Ectodermal cell (in vitro differentiated cells): Measurements from ENCODE around the gene SATB1.

Experiments used
- H3K27ac ChIP-seq: 2 replicates; pipeline ENCODE4 v1.7.0; 2013; ENCODE audit warnings: mild to moderate bottlenecking, low read depth, low read length; ENCODE audit not compliant: insufficient read depth, poor library complexity, severe bottlenecking
- H3K27me3 ChIP-seq: 2 replicates; pipeline ENCODE4 v1.7.0; 2013; ENCODE audit warnings: mild to moderate bottlenecking, low read length; ENCODE audit not compliant: insufficient read depth, control insufficient read depth, poor library complexity, severe bottlenecking
- H3K36me3 ChIP-seq: one replicate; pipeline ENCODE4 v1.7.0; 2013; ENCODE audit warnings: low read length; ENCODE audit not compliant: control insufficient read depth, insufficient read depth
- H3K4me1 ChIP-seq: one replicate; pipeline ENCODE4 v1.7.0; 2013; ENCODE audit warnings: low read length; ENCODE audit not compliant: control insufficient read depth, insufficient read depth
- H3K4me3 ChIP-seq: 2 replicates; pipeline ENCODE4 v1.7.0; 2013; ENCODE audit warnings: low read depth, low read length, control low read depth; ENCODE audit not compliant: insufficient read depth
- H3K9me3 ChIP-seq: 2 replicates; pipeline ENCODE4 v1.7.0; 2013; ENCODE audit warnings: mild to moderate bottlenecking, low read length, moderate library complexity; ENCODE audit not compliant: control insufficient read depth
- WGBS, 2 experiments: methylation state at CpG; one replicate each; pipeline ENCODE4 v1.1.7; 2013; ENCODE audit warnings: missing lambda C conversion rate in 2 of 2; 5-methylcytosine and 5-hydroxymethylcytosine counted together

SATB1 gene

GRCh38 chr3:18402239-18402799 is 22.8 kb downstream of the SATB1 start:
- Histone ChIP-seq H3K27me3 (no peaks in the 10 kb centered on the region), H3K4me1 (no peaks in the 10 kb centered on the region)
- 64 to 100% methylated on average over 1 to 3 of the region's 3 CpGs for WGBS, 2 experiments

GRCh38 chr3:18401300-18401961 is 23.7 kb downstream of the SATB1 start:
- 94 to 95% methylated on average over 10 of the region's 10 CpGs for WGBS, 2 experiments
- H3K36me3 ChIP-seq: no peaks in the 10 kb centered on the region
- no peaks in the 10 kb centered on the region for H3K4me1 ChIP-seq
- H3K9me3 ChIP-seq: no peaks in the 10 kb centered on the region
- H3K4me3 ChIP-seq: no peak overlapping the region
- no peaks in the 10 kb centered on the region for H3K27me3 ChIP-seq
- no peak overlapping the region for H3K27ac ChIP-seq

More at GRCh38 chr3:18402239-18402799, 22.8 kb downstream of the SATB1 start:
- Histone ChIP-seq H3K4me3 (no peak overlapping the region), H3K36me3 (no peaks in the 10 kb centered on the region), H3K27ac (no peak overlapping the region), H3K9me3 (no peaks in the 10 kb centered on the region)

DNA sequence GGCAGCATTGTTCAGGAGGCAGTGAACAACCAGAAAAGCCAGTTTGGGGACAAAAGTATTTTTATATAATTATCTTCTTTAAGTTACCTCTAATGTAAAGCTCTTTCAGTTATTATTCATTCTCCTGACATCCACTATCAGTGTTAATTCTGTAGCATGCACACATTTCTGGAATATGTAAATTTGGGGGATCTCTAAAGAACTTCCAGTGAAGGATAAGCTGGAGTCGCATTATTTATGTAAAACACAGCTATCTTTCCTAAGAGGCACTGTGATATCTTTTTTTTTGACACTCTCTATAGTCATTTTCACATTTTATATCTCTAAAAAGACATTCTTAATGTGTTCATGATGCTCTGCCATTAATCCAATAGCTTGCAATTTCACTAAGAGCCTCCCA is 26.7 kb downstream of the SATB1 start:
- Histone ChIP-seq H3K27me3 (no peaks in the 10 kb centered on the region), H3K4me3 (no peak overlapping the region), H3K9me3 (no peaks in the 10 kb centered on the region), H3K27ac (no peak overlapping the region), H3K36me3 (no peaks in the 10 kb centered on the region), H3K4me1 (no peaks in the 10 kb centered on the region)
- 90 to 100% methylated on average over 1 of the region's 1 CpG for WGBS, 2 experiments

DNA sequence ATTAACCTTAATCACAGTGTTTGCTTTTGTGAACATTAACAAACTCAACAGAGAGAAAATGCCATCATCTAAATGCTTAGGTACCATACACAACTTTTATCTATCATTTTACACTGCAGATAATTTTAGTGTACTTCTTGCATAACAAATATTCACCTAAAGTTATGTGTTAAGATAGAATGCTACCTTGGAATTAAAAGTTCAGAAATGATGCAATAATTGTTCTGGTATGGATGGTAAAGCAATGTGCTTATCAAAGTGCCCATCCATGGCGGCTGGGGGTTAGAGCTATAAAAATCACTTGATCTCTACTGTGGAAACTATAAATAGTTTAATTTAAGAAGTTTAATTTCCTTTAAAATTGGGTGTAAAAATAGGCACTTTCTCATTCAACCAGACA is 28.7 kb downstream of the SATB1 start:
- Histone ChIP-seq H3K9me3 (no peaks in the 10 kb centered on the region), H3K27me3 (no peaks in the 10 kb centered on the region), H3K4me1 (no peaks in the 10 kb centered on the region), H3K36me3 (no peaks in the 10 kb centered on the region), H3K27ac (no peak overlapping the region), H3K4me3 (no peak overlapping the region)
- WGBS, 2 experiments: no CpG with 5 or more reads among the region's 1 CpG

- Histone ChIP-seq H3K4me3 (no peak overlapping the region), H3K4me1 (no peaks in the 10 kb centered on the region), H3K27me3 (no peaks in the 10 kb centered on the region), H3K9me3 (no peaks in the 10 kb centered on the region), H3K36me3 (no peaks in the 10 kb centered on the region), H3K27ac (no peak overlapping the region)
- WGBS, 2 experiments: 96% methylated on average over 12 of the region's 12 CpGs
These were observed 30.6 kb downstream of the SATB1 start for GRCh38 chr3:18394384-18394995.

DNA sequence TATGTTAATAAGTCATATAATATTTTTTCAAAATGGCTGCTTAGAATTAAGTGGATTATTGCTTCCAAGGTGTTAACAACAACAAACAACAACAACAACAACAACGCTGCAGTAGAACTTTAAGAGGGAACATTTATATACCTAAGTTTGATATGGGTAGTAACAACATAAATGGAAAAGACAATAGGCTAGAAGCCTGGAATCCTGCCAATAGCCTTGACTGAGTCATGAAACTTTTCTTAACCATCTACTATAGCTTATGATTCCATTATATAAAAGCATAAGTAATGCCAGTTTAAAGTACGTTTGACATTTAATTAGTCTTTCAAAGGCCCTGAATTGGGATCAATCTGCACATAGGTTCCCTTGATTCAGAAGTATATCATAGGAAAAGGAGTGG is 31.2 kb downstream of the SATB1 start:
- no peak overlapping the region for H3K4me3 ChIP-seq
- no peaks in the 10 kb centered on the region for H3K27me3 ChIP-seq
- no peaks in the 10 kb centered on the region for H3K9me3 ChIP-seq
- H3K27ac ChIP-seq: no peak overlapping the region
- no peaks in the 10 kb centered on the region for H3K36me3 ChIP-seq
- no peaks in the 10 kb centered on the region for H3K4me1 ChIP-seq
- WGBS, 2 experiments: 100% methylated on average over 1 of the region's 2 CpGs

GRCh38 chr3:18390024-18390660 is 35.0 kb downstream of the SATB1 start:
- Histone ChIP-seq H3K4me1 (peaks cover 4% of the 10 kb centered on the region), H3K9me3 (no peaks in the 10 kb centered on the region), H3K36me3 (no peaks in the 10 kb centered on the region), H3K27ac (no peak overlapping the region), H3K27me3 (no peaks in the 10 kb centered on the region), H3K4me3 (no peak overlapping the region)
- WGBS, 2 experiments: 95 to 100% methylated on average over 2 of the region's 3 CpGs

- no peak overlapping the region for H3K4me3 ChIP-seq
- H3K9me3 ChIP-seq: no peaks in the 10 kb centered on the region
- H3K36me3 ChIP-seq: no peaks in the 10 kb centered on the region
- H3K27me3 ChIP-seq: no peaks in the 10 kb centered on the region
- peaks cover 4% of the 10 kb centered on the region for H3K4me1 ChIP-seq
- no peak overlapping the region for H3K27ac ChIP-seq
- WGBS, 2 experiments: 38 to 100% methylated on average over 1 to 2 of the region's 2 CpGs
These were observed 35.9 kb downstream of the SATB1 start for GRCh38 chr3:18389108-18389733.

DNA sequence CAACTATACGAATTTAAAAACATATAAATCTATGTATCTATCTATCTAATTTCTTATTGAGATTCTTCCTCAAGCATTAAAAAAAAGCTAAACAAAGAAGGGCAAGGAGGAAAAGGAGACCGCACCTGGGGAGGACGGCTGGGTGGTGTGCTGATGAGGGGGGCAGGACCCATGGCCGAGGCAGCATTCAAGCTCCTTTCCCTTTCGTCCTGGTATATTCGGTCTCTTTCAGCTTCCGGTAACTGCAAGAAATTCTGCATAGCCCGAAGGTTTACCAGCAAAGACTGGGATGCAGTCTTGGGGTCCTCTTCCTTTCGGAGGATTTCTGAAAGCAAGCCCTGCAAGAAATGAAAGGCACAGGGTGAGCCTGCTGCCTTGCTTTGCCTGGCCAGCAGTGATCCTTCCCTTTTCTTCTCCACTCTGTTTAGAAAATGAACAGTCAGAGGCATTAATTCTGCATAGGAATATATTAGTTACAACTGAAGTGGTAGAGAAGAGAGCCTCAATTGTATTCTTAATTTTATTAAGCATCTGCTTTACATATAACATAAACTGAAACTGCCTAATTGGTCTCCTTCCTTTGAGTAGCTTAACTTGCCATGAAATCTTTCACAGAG is 38.8 kb downstream of the SATB1 start:
- H3K36me3 ChIP-seq: no peaks in the 10 kb centered on the region
- no peaks in the 10 kb centered on the region for H3K9me3 ChIP-seq
- H3K27ac ChIP-seq: no peak overlapping the region
- WGBS, 2 experiments: 88 to 90% methylated on average over 8 of the region's 9 CpGs
- no peaks in the 10 kb centered on the region for H3K27me3 ChIP-seq
- H3K4me3 ChIP-seq: no peak overlapping the region
- H3K4me1 ChIP-seq: peaks cover 4% of the 10 kb centered on the region
